Pons (tissue), 1 donor: Measurements from ENCODE around the gene RNF220.

Experiments used
- DNase-seq: peaks from one replicate; pipeline ENCODE4 v3.0.0-alpha.2; 2016; ENCODE audit warnings: low spot score

RNF220 gene

DNA sequence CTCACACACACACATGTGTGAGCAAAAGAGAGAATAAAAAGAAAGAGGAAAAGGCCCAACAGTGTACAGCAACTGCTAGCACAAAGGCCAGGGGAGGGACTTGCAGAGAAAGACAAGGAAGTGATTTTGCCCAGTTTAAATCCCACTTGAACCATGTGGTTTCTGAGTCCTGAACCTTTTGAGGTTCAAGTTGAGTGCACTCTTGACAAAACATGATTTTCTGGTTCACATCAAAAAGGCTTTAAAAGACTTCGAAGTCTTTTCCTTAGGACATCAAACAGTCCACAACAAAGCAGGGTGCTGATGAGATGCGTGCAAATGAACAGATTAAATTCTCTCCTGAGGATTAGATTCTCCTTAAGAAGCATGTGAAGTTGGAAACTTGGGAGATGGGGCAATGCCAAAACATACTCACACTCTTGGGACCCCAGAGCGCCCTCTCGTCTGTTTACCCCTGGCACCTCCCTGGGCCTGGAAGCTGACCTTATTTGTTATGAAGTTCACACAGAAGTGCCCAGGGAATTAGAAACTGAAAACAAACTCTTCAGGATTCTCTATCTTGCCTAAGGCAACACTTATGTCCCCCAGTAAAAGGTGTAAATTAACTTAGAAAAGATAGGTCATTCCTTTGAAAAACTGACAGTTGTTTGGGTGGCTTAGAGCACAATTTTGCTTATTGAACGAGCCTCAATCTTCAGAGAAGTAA is 31.5 kb downstream of the RNF220 start:
- no peak for DNase-seq

DNA sequence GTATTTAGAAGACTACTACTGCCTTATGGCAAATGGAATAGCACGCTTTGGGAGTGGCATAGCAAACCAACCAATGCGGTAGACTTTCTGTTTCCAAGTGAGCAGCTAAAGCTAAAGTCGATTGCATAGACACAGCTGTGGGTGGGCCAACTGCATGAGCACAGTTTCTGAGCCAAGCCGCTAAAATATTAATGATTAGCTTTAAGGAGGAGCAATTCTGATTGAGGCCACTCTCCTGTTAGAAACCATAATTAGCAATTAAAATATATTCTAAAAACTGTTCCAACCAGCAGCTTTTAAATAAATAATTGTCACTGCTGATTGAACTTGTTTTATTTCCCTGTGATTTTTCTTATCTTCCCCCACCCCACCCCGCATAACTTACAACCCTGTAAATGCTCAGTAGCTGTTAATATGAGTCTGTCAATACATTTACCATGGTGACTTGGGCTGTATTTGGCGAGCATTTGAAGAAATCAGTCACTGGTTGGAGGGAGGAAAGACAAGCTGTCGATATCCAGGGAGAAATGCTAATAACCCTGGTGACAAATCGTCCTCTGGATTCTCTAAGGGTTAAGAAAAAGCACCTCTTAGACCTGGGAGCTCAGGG is 32.2 kb downstream of the RNF220 start:
- no peak for DNase-seq

DNA sequence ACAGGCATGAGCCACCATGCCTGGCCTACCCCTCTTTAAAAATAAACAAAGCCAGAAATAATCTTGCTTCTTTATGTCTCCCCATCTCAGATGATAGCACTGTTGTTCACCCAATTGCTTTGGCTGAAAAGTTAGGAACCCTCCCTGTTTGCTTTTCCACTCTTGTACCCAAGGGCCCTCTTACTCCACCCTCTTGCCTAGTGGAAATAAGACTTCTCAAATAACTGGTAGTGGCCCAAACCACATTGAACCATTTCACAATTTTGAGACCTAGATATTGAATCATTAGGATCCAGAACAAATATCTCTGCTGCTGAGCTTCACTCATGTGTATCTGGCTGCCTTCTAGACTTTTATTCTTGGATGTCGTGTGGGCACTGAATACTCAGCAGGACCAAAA is 37.7 kb downstream of the RNF220 start:
- DNase-seq: no peak

DNA sequence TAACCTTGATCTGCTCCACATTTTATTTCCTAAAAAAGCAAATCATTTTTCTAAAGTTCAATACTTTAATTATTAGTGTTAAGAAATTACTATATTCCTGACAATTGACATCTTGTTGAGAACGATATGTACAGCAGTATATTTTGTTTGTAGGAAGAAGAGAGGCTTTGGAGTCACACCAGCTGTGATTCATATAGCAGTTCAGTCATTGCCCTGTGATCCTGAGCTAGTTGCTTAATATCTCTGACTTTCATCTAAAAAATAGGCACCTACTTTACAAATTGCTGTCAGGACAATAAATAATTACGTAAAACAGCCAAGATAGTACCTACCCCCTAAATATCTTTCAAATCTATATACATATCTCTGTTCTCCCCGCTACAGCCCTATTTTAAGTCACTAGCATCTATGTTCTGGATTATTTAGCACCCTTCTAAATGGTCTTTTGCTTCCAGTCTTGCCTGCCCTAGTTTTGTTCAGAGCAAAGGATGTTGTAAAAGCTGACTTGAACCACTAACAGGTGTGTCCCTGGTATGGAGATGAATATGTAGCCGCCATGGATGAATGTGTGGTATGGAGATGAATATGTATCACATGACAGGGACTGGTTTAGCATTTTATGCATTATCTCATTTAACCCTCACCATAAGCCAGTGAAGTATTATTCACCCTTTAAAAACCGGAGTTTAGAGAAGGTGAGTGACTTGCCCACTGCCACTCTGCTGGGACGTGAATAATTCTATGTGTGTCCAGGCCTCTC is 42.2 kb downstream of the RNF220 start:
- DNase-seq: no peak

DNA sequence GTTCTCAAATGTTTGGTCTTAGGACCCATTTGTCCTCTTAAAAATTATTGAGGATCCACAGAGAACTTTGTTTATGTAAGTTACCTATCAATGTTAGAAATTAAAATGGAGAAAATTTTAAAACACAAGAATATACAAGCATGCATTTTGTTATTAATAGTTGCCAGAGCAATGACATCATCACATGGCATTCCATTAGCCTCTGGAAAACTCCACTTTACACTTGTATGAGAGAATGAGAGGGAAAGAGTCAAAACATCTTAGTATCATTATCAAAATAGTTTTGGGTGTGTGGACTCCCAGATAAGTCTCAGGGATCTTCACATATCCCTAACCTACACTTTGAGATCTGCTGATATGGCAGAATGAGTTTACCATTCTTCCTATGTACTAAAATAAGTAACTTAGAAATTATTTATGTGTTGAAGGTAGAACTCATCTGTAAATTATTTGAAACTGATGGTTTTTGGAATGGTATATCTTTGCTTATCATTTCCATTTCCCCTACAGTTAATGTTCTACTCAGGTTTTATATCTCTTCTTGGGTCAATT is 48.8 kb downstream of the RNF220 start:
- no peak for DNase-seq

DNA sequence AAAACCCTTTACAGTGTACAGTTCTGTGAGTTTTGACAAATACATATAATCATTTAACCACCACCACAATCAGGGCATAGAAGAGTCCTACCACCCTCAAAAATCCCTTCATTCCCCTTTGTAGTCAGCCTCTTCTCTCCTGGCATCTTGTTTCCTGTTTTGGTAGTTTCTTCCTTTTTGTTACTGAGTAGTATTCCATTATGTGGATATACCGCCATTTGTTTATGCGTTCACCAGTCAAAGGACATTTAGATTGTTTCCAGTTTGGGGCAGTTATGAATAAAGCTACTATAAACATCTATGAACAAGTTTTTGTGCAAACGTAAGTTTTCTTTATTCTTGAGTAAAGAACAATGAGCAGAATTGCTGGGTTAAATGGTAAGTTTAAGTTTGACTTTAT is 49.6 kb downstream of the RNF220 start:
- DNase-seq: no peak

DNA sequence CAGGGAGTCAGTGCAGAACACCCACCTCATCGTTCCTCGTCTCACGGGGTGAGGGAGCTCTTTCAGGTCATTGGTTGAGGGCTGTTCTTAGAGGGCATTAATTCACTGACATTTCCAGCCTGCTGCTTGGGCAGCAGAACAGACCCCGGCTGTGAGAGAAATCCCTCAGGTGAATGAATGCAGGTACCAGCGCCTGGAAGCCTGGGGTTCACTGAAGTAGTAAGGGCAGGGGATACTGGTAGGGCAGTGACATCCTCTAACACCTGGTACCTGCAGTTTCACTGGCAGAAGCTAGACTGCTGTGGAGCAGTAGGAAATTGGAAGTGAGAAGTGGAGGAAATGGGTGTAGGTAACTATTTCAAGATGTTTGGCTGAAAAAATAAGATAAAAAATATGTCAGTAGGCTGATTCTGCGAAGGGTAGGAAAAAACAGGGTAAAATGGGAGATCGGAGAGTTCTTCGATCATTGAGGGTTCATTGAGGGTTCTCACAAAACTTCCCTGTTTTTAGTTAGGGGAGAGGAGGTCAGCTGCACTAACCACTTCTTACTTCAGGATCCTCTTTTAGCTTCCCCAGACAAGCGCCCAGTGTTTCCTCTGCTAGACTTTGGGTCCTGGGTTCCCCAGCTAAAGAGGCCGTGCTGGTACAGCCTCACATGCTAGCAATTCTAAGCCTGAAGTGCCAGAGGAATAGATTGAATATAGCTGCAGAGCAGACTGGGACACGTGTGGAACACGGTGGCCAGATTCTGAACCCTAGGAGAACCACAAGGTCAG is 55.2 kb downstream of the RNF220 start:
- peak; percentile 56 for DNase-seq

DNA sequence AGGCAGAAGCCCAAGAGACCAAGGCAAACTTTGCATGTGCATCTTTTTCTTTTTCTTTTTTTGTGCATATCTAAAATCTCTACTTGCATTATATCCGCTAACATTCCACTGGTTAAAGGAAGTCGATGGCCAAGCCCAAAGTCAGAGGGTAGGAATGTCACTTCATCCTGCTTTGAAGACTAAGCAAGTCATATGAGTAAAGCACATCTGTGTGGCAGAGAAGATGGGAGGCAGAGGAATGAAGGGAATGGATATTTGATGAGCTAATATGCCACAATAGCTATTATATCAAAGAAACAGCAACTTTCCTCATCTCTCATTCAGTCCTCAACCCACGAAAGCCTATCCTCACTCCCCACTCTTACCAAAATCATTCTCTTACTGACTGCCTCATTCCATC is 59.3 kb downstream of the RNF220 start:
- no peak for DNase-seq

DNA sequence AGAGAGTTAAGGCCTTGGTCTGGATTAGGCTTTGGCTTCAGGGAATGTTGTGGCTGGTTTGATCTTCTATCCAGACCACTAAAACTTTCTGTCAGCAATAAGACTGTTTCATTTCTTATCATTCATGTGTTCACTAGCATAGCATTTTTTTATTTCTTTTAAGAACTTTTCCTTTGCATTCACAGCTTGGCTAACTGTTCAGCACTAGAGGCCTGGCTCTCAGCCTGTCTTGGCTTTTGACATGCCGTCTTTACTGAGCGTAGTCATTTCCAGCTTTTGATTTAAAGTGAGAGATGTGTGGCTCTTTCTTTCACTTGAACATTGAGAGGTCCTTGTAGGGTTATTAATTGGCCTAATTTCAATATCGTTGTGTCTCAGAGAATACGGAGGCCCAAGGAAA is 62.5 kb downstream of the RNF220 start:
- no peak for DNase-seq

DNA sequence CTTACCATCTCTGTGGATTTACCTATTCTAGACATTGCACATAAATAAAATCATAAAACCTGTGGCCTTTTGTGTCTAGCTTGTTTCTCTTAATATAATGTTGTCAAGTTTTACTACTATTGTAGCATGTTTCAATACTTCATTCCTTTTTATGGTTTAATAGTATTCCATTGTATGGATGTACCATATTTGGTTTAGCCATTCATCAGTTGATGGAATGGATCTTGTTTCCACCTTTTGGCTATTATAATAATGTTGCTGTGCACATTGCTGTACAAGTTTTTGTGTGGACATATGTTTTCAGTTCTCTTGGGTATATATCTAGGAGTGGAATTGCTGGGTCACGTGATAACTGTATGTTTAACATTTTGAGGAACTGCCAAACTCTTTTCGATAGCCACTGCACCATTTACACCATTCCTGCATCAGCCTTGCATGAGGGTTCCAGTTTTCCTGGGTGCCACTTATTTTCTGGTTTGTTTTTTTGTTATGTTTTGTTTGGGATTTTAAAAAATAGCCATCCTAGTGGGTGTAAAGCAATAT is 66.9 kb downstream of the RNF220 start:
- no peak for DNase-seq

DNA sequence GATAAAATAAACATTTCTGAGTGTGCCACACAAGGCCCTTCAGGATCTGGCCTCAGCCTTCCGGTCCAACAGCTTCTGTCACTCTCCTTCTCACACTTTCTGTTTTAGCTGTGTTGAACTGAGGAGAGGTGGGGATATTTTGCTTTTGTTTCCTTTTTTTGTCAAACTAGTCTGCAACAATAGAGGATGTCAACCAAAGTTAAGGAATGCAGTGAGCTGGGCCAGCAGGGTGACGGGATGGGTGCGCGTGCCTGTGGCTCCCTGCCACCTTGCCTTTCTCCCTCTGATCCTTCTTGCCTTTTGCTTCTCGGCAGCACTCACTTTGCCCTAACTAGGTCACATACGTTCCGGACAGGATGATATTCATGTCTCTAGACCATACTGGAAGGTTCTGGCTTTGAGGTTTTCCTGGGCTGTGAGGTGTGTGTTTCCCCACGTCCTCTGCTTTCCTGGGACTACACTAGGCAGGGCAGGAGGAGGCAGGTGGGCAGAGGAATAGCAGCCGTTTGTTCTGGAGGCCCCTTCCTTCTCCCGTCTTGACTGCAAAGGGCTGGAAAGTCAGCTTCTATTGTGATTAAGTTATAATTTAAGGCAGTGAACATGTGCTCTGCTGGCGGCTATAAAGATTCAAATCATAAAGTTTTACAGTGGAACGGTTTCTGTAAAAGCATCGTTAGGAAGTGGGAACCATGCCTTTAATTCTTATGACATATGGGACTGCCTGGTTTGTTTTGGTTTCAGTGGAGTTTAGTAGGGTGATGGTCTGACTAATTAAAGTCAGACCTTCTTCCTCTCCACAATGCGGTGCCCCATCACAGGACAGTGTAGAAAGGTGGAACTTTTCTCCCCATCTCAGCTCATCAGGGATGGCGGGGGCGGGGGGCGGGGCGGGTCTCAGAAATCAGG is 67.8 kb downstream of the RNF220 start:
- DNase-seq: no peak

DNA sequence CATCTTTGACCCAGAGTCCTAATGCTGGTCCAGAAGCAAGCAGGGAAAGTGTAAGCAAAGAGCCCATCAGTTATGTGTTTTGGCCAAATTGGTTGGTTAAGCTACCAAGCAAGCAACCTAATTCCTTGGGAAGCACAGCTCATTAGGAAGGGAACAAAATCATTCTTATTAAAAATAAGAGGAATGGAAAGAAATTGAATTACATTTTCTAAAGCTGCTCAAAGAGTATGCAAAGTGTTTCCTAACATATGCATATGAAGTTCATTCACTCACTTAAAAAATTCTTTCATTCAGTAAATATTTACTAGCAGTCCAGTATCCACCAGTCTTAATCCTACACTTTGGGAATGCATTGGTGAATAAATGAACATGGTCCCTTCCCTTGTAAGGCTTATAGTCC is 71.8 kb downstream of the RNF220 start:
- DNase-seq: no peak

DNA sequence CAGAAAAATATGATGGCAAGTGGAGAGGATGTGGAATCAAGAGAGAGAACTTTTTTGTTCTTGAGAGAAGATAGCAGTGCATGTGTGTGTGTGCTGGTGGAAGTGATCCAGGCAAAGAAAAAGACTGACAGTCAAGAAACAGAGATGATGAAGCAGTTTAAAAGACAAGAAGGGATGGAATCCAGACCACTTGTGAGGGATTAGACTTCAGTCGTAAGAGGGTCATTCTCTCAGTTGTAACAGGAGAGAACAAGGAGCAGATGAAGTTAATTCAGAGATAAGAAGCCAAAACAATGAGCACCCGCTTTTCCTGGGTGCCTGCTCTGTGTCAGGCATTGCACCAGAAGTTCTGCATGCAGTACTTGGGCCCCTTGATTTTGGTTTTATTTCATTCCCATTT is 76.6 kb downstream of the RNF220 start:
- no peak for DNase-seq

DNA sequence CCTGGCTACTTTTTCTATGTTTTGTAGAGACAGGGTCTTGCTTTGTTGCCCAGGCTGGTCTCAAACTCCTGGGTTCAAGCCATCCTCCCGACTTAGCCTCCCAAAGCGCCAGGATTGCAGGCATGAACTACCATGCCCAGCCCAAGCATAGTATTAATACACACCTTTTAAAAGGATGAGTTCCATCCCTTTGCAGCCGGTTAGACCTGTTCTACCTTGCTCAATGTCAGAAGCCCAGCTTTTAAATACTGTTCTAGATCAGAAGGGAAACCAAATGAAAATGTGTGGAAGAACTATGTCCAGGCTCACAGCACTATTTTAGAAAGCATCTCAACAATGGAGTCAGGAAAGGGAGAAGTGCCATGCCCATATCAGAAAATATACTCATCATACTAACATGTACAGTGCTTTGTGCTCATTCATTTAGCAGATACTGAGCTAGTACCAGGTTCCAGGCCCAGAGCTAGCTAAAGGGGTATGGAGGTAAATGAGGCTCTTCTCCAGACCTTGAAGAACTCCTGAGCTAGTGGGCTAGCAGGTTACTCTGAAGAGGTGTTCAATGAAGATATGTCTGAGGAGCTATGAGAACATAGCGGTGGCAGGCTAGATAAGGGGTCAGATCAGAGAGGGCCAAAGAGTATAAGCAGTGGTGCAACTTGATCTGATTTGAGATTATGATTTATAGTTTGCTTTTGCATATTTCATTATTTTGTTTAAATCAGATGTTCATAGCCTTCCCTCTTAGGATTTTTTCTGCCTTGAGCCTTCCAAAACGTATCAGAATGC is 78.2 kb downstream of the RNF220 start:
- DNase-seq: no peak

DNA sequence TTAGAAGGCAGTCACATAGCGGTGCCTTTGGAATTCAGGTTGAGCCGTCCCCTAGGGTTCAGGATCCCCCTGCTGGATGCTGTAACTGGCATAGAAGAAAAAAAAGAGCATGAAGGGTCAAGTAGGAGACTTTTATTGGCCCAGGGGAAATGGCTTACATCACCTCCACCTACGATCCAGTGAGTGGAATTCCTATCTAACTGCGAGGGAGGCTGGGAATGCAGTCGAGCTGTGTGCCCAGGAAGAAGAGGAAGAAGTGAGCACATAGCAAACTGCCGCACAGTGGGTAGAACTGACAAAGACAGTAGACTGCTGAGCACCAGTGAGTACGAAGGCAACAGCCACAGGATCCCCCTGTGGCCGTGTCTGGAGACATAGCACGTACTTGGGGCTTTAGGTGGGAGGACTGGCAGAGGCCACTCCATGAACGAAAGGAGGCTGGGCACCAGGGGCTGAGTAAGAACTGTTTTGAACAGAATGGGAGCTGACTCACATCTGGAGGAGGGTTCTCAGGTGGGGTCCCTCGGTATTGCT is 79.2 kb downstream of the RNF220 start:
- no peak for DNase-seq

DNA sequence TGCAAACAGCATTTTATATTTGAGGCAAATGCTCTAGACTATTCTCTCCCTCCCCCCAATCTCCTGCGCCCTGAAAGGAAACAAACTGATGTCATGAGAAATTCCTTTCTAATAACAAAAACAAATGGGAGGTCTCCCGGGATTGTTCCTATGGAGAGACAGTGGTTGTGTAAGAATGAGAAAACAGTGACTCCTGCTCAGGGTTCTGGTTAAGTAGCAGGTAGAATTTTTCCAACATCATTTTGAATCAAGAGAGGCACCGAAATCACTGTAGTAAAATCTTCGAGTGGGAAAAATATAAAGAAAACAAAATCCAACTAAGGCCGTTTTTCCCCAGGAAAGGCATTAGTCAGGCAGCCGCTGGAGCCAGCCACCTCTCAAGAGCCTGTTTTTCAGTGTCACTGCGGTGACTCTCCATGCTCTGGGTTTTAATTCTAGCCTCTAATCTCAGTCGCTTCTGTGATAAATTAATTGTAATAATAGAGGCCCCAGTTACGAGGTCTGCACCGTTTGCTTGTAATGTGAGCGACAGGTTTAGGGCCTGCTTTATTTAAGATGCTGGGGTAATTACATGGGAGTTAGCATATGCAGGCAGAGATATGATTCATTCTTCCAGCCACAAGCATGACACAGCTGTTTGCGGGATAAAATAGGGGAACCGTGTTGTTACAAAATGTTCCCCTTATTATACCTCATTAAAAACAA is 80.3 kb downstream of the RNF220 start:
- no peak for DNase-seq

DNA sequence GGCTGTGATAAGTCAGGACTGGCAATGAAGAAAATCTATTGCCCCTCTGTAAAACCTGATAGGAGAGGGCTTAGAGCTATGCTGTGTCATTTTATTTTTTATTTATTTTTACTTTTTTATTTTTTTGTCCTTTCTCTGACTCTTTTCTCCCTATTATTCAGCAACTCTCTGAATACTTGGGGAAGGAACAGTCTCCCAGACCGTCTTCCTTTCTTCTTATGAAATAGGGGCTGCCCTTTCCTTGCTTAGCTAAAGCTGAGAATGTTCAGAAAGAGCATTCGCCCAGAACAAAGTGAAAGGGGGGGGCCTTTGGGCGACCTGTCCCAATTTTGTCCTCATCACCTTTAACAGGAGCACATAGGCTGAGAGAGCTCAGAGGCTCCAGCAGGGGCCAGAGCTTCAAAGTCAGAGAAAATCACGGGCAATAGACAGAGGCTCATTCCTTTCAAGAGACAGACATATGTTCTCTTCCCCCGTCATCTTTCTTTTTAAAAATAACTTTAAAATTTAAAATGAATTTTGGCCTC is 80.9 kb downstream of the RNF220 start:
- no peak for DNase-seq

DNA sequence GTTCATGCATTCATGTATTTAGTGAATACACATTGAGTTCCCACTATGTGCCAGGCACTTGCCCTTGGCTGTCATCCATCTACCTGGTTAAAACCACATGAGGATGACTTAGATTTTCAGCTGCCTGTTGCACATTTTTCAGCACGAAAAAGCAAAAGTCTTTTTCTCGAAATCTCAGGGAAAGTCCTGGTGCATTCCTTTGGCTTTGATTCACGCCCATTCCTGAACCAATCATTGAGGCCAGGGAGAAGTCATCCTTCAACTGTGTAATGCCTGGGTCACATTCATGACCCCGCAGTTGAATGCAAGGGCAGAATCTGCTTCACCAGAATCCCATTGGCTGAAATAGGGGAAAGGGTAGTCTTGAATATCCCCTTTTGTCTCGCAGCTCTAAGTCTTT is 84.4 kb downstream of the RNF220 start:
- DNase-seq: no peak
